HG02970 (cell line): ENCODE results near the gene FAM20C.

Source experiments
- ATAC-seq: cut with Tn5 transposase; IDR thresholded peaks from one replicate; pipeline ENCODE4 v1.9.1; 2021; ENCODE audit warnings: mild to moderate bottlenecking, moderate library complexity, moderate number of reproducible peaks; ENCODE audit not compliant: unreplicated experiment, low FRiP score

Gene FAM20C

DNA sequence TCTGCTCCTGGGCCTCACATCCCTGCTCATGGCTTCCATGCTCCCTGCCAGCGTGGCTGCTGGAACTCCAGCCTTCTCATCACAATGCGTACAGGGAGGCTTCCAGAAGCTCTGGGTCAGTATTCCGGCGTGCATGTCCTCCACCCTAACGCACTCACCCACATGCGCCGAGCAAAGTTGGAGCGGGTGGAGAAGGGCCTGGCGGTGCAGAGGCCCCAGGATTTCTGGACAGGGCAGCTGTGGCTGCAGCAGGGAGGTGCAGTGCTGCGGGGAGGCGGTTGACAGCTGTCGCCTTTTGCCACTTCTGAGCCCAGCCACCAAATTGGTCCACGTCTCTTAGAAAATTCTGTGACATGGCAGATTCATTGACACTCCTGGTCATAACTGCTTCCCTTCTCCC lies 33.6 kb upstream of the FAM20C start:
- ATAC-seq: no peak

DNA sequence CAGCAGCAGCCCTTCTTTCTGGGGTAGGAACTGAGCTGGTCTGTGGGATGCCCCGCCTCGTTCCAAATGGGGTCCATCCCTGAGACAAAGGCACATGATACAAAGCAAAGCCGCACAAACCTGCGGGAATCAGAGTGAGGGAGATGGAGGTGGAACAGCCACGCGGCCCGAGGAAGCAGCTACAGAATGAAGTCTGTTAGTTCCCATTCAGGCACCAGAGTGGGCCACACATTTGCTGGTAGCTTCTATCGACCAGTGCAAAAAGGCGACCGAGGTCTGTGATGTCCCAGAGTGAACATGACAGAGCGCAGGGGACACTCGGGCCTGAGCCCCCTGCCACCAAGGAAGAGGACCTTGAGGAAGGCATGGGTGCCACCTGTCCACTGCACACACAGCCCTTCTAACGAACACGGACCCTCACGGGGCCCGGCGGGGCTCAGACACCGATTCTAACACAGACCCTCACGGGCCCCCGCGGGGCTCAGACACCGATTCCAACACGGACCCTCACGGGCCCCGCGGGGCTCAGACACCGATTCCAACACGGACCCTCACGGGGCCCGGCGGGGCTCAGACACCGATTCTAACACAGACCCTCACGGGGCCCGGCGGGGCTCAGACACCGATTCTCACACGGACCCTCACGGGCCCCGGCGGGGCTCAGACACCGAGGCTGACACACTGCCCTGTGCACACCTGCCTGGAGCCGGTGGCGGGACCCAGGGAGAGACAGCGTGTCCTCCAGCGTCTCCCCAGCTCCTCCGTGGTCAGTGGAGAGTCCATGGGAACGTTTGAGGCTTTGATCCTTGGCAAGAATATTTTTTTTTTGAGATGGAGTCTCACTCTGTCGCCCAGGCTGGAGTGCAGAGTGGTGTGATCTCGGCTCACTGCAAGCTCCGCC lies 32.8 kb upstream of the FAM20C start:
- ATAC-seq: no peak

DNA sequence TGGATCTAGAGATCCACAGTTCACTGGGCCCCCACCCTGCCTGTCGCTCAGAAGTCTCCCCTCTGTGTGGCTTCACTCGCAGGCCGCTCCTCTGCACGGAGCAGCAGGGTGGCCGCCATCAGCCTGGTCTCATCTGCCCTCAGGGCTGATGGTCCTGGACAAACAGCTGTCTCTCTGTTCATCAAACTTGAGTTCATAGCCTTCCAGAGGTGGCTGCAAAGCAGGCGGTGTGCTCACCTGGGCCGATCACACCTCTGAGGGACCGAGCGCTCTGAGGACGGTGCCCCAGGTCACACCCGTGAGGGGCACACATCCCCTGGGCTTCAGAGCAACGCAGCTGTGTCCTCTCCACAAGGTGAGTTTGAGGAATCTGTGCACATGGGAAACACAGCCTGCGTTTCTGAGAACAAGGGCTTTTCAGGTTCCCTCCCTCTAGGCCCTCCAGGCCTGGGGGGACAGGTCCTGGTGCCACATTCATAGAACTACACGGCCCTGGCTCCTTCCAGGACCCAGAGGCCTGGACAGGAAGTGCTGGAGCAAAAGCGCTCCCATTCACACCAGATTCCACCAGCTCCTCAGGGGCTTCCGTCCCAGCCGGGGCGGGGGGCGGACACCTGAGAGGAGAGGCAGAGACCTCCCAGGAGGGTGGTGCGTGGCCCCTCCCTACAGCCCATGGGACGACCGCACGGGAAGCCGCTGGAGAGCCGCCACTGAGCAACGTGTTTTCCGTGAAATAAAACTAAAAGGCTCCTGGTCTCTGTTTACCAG lies 31.2 kb upstream of the FAM20C start:
- no peak for ATAC-seq

DNA sequence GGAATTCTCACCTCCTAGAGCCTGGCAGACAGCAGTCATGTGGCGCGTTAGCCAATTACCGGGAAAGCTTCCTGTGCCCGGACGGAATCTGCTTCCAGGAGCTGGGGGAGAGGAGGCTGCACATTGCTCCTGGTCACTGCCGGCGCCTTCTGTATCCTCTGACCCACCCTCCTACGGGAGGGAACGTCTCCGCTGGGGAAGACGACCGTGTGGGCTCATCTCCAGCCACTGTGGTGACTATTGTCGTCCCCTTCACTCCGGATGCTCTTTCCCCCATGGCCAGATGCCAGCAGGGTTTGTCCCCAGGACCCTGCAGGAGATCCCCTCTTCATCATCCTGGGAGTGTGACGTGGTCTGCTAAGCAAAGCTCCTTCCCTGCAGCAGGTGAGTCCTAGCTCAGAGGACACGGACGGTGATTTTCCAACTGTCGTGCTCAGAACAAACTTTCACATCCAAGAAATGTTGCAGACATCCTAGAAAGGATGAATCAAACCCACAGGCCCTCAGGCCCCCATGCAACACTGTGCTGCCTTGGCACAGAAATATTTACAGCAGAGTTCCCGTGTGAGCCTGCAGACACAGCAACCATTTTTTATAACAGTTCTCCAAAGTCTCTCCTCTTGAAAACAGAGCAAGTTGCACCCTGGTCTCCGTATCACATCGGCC lies 29.6 kb upstream of the FAM20C start:
- no peak for ATAC-seq

DNA sequence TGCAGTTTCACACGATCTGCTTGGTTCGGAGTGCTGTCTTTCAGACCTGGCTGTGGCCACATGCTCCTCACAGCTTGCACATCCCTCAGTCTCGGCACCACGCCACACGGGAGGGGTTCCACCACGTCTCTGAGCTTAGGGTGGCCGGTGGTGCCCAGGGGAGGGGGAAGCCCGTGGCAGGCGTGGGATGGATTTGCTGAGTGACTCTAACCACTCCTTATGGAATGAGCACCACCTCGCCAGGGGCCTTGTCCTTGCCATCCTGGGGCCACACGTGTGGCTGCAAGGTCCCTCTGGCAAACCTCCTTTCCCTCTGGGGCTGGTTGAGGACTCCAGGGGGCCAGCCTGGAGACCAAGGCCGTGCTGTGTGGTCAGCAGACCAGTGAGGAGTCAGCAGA lies 29.1 kb upstream of the FAM20C start:
- no peak for ATAC-seq

DNA sequence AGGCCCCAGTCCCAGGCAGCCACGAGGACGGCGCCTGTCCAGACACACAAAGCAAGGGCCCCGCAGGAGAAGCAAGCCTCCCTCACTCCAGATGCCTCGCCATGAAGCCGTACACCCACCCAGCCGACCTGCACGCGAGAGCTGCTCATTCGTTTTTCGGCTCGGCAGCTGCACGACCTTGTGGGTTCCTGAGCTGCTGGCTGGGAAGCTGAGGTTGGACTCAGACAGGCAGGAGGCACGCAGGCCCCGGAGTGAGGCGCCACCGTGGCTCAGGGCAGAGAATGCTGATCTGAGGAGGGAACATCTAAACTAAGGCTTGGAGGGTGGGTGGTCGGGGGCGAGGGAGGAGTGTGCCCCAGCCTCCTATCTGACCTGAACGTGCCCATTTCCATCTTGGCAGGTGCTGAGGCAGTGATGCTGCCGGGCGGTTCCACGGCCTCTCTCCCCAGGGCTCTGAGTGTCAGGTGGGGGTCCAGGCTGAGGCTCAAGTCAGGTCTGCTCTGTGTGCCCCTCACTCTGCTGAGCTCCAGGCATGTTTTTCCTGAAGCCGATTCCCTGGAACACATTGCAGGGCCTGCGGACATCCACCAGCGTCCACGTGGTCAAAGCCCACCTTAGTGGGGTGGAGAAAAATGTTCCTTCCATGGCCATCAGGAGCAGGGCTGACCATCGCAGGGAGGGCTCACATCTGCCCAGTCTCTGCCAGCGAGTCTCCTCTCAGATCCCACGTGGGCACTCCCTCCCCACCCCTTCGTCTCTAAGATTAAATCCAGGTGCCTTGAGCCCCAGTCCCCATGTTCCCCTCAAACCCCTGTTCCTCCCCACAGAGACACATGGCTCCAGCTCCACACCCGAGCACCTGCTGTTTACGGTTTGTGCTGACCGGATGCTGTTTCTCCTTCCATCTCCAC lies 28.1 kb upstream of the FAM20C start:
- no peak for ATAC-seq

DNA sequence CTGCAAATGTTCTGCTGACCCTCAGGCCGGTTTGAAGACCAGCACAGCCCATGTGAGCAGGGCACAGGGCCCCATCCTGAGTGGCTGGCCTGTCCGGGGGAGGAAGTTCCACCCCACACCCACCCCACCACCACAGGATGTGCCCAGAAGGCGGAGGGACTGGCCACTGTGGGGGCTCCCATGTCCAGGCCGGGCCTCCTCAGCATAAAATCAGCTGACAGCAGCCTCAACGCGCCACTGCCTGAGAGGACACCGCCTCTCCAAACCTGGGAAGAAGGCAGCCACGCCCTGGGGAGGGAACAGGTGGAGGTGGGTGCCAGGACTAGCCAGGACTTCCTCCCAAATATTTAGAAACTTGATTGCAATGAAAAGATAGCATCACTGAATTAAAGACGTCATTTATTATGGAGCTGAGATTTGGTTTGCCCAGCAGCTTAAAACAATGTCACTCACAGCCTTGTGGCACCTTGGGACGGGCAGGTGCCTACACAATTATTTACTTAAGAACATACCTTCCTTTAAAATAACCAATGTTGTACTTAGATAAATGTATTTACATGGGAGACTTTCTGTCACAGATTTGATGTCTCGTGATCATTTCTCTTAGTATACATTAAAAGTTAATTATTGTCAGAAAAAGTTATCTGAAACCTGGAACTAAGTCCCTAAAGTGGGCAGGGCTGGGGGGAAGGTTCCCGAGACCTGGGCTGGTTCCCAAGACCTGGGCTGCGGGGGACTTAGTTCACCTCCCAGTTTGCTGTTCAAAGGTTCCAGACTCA lies 27.3 kb upstream of the FAM20C start:
- ATAC-seq: no peak

DNA sequence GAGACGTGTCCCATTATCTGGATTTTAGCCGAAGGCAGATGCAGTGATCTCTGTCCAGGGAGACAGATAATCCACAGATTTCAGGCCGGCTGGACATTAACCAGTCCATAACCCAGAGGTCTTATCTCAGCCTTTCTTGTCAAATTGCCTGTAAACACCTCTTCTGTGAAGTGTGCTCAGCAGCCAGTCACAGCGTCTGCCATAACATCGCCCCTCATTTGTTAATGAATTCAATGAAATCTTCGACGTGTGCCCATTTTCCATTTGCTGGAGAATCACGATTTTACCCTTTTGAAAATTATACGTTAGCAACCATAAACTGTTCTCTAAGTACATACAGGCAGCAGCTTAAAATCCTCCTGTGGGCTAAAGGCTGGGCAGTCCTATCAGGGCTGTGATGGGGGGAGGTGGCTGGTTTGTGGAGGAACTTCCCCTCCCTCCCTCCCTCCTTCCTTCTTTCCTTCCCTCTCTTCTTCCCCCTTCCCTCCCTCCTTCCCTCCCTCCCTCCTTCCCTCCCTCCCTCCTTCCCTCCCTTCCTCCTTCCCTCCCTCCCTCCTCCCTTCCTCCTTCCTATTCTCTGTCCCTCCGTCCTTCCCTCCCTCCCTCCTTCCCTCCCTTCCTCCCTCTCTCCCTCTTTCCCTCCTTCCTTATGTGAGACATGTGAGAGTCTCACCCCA lies 26.6 kb upstream of the FAM20C start:
- ATAC-seq: no peak

DNA sequence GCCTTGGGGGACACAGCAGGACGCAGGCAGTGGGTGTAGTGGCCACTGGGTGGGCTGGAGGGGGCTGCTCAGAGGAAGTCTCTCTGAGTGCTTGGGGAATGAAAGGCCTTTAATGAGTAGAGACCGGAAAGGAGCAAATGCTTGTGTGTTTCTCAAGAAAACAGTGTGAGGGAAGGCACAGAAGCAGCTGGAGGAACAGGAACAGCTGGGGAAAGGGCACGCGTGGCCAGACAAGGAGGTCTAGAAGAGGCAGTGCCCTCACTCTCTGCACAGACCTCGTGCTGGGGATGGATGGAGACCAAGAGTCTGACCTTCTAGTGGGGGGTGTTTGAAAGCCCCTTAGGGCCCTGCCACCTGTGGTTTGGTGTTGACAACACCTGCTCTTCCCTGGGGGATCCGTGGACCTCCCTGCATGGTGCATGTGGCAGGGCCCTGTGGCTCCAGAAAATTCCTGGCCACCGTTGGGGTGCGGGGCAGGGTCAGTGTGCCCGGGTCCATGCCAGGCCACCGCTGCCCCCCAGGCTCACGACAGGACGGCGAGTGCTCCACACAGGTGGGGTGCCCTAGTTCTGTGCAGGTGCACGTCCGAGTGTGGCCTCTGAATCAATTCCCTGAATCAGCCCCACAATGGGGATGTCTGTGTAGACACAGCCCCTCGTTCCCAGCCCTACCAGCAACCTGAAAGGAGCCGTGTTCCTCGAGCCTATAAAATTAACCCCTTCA lies 25.9 kb upstream of the FAM20C start:
- ATAC-seq: no peak

DNA sequence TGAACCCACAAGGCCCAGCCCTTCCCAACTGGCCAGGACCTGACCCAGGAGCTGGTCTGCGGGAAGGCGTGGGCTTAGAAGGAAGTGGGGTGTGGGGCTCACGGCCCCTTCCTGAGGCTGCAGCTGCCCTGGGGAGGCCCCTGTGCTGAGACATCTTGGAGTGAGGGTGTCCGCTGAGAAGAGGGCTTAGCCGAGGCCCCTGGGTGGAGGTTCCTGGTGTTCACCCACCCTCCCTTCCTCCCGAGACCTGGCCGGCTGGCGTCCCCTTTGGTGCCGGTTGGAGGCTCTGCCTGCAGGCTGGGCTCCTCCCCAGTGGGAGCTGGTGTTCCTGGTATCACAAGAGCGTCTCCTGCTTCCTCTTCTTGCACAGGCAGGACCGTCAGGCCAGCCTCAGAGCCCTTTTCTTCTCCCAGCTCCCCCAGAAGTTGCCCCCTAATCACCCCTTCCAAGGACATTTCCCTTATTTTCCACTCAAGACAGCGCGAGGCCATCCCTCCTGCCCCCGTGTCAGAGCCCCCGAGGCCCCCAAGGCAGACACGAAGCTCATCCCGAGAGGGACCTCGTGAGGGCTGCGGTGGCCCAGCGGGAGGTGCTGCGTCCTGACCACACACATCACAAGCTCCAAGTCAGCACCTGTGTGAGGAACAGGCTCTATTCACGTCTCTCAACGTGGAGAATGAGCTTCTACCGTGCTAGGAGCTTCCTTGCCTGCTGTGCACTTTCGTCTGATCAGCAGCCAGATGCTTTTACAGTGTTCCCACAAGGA lies 25.1 kb upstream of the FAM20C start:
- no peak for ATAC-seq

DNA sequence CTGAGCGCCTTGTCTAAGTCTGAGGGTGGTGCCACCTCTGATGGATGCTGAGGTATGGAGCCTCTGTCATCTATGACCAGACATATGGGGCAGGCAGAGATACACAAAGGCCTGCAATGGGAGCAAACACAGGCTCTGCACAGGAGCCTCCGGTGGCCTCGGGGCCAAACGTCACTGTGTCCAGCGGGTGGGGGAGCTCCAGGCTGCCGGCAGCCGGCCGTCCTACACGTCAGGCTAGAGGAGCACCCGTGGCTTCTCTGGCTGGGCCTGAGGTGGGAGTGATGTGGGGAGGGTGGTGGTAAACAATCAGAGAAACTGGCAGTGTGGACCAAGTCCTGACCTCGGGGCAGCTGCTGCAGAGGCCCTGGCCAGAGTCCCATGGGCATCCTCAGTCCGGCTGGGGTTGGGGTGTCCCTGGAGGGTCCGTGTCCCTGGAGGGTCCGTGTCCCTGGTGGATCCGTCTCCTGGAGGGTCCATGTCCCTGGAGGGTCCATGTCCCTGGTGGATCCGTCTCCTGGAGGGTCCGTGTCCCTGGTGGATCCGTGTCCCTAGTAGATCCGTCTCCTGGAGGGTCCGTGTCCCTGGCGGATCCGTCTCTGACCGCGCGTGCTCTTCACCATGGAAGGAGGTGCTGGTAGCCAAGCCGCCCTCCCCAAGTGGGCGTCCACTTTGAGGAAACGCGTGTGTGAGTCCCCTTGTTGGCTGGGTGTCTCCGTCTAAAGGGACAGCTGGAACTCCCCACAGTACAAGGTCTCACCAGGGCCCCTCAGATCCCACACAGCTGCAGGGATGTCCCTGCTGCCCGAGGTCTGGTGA lies 24.2 kb upstream of the FAM20C start:
- ATAC-seq: no peak

DNA sequence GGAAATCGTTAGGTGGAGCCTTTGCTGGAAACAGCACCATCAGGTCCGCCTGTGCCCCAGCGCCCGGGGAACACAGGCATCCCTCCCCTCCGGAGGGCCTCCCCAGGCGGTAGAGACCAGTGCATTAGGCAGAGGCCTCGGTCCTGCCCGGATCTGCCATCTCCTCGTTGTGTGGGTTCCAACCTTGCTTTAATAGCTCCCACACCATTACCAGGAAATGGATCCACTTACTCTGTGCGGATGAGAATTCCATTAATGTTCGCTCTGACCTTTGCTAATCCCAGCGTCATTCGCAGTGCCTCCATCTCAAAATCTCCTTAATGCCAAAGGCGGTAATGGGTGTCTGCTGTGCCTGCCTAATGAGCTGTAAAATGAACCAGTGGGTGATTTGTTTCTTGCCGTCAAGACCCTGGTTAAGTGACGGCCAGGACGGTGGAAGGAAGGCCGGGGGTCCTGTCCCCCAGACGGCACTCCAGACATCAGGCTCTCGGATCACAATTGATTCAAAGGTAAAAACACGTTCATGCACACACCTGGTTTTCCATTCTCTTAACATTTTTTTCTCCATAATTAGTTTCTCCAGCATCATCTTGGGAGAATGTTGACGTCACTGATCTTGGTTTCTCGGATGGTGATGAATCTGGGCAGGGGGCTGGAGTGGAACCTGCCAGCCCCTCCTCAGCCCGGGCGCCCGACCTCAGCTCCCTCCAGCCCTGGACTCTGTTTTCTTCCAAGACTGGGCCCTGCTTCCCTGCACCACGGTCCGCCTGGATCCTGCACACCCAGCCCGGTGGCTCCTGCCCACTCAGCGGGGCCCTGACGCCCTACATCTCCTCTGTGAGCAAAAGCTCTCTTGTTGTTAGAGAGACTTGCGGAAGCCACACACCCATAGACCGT lies 22.8 kb upstream of the FAM20C start:
- no peak for ATAC-seq

DNA sequence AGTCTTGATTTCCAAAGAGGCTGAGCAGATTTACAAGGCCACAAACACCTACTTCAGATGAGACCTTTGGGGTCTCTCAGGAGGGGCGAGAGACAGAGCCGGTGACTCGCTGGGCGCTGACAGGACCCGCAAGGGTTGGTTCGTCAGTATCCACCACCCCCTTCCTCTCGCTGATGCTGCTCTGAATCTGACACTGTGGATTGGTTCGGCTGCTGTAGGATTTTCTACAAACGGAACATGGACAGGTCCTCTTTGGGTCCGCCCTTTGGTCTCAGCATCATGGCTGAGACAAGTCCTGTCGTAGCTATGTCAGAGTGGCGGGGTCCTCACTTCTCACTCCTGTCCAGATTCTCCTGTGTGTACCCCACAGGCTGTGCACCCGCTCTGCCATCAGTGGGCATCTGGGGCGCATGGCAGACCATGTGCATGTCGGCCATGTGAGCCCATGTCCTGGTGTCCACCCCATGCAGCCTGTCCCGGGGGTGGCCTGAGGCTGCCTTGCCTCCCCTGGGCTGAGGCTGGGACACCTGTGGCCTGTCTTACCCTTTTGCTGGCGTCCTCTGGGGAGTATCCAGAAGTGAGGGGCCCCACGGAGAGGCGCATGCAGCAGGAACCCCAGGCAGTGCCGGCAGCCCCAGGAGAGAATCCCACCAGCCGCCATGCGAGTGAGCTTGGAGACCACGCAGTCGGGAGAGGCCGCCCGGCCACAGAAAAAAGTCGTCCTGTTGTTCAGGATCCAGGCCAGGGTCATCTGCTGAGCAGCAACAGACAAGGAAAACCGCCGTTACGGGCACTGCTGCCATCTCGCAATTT lies 21.6 kb upstream of the FAM20C start:
- no peak for ATAC-seq

DNA sequence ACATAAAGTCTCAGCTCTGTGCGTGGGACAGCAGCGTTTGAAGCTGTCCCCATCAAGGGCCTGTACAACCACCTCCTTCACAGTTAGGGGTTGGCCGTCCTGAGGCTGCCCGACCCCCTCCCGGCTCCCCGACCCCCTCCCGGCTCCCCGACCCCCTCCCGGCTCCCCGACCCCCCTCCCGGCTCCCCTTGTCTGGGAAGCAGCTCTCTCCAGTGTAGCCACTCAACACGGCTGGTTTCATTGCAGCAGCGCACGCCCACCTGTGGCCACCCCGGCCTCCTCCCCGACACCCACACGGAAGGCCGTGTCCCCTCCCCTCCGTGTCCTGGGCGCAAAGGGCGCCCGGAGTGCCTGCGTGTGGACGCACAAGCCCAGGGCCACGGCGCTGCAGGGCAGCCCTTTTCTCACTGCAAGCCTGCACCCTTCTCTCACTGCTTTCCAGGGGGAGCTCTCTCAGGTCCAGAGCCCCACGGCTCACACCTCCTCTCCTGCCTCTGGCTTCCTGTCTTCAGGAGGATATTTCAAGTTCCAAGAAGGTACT lies 20.9 kb upstream of the FAM20C start:
- ATAC-seq: no peak
